Aorta (tissue), 5 donors: ENCODE measurements around the gene BNC2. TPM values are rescaled to one million over a fixed set of nuclear protein-coding genes. Genes with fewer than 3 reads are reported as not detected.

Experiments
- ATAC-seq: fragments of 200-7000 bp; cut with Tn5 transposase; one replicate; pipeline ENCODE4 v1.9.1; 2022; ENCODE audit warnings: moderate library complexity; ENCODE audit not compliant: low FRiP score
- DNase-seq, 2 donors: peaks; one replicate each; pipeline ENCODE4 v3.0.0-alpha.2; 2020
- H3K27ac ChIP-seq, 2 donors: one replicate each; pipeline ENCODE4 v1.5.1; 2013; ENCODE audit warnings: low read length in 2 of 2, mild to moderate bottlenecking in 2 of 2, moderate library complexity in 2 of 2, control low read depth in 1 of 2, inconsistent platforms in 1 of 2, low read depth in 1 of 2
- H3K27me3 ChIP-seq, 2 donors: one replicate each; pipeline ENCODE4 v1.6.1; 2013; ENCODE audit warnings: control low read depth in 1 of 2, low read length in 1 of 2, mild to moderate bottlenecking in 1 of 2, moderate library complexity in 1 of 2; ENCODE audit not compliant: insufficient read depth in 2 of 2, control insufficient read depth in 1 of 2
- H3K36me3 ChIP-seq, 2 donors: one replicate each; pipeline ENCODE4 v1.6.1; 2013; ENCODE audit warnings: control low read depth in 1 of 2, low read length in 1 of 2, mild to moderate bottlenecking in 1 of 2; ENCODE audit not compliant: insufficient read depth in 2 of 2, control insufficient read depth in 1 of 2
- H3K4me1 ChIP-seq, 2 donors: one replicate each; pipeline ENCODE4 v1.6.1; 2013; ENCODE audit warnings: low read length in 2 of 2, control low read depth in 1 of 2, mild to moderate bottlenecking in 1 of 2, moderate library complexity in 1 of 2; ENCODE audit not compliant: insufficient read depth in 2 of 2, control insufficient read depth in 1 of 2
- H3K4me3 ChIP-seq, 2 donors: one replicate each; pipeline ENCODE4 v1.5.1; 2013; ENCODE audit warnings: low read length in 2 of 2, control low read depth in 1 of 2, mild to moderate bottlenecking in 1 of 2
- H3K9me3 ChIP-seq: one replicate; pipeline ENCODE4 v1.6.1; 2013; ENCODE audit warnings: mild to moderate bottlenecking, low read length; ENCODE audit not compliant: control insufficient read depth
- WGBS, 2 donors: extraction: QIAGEN DNeasy Blood & Tissue Kit; methylation state at CpG; one replicate each; pipeline ENCODE4 v1.1.7; 2013; 5-methylcytosine and 5-hydroxymethylcytosine counted together
- intact Hi-C, 2 donors: fragments of 100-400 bp; cut with DNase I; formaldehyde crosslinking; loops; one replicate each; pipeline versions ENCODE4 v1.14.2 to v1.15.0; 2022
- polyA plus RNA-seq, 2 donors: library from polyadenylated mRNA; stranded (reverse); fragments of 200-250 nt; gene quantifications; one replicate each; pipeline ENCODE4 v1.2.3, GENCODE V29; 2013
- total RNA-seq, 2 donors: library from RNA; stranded (reverse); fragmentation: NEBNext Ultra II Directional; extraction: Animal tissue kit (Norgen Biotek cat#: 25700); gene quantifications; one replicate each; pipeline ENCODE4 v1.2.1, GENCODE V29; 2021
- donor health status: healthy with polysubstance abuse.
- donor health status: Bipolar disorder and iron deficiency.
- donor health status: DM: no; HTN: no; CAD: no.
- donor health status: DM: no; HTN: no; CAD: no.
- donor health status: DM: yes; HTN: yes; CAD: no.

Gene BNC2
- total and polyA plus RNA-seq, 4 donors = 0.36 to 69.0 (median 11.5) TPM

DNA sequence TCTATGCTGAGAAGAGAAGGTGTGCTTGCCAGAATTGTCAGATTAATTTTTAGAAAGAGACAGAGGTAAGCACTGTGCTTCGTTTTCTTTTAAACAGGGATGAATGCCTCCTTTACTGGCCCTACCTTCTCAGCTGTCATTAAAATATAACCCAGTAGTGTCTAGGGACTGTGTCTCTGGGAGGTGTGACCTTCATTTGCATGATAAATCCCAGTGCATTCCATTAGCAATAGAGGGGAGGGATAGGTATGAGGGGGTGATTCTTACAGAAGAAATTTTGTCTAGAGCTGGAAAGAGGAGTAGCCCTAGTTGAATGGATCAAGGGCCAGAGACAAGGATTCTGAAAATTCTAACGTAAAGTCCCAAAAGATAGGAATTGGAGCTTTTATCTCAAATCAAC is 351.5 kb downstream of the BNC2 start:
- Histone ChIP-seq H3K9me3 (no peaks in the 10 kb centered on the region), H3K27ac (no peak overlapping the region), H3K4me3 (no peak overlapping the region), H3K36me3 (no peaks in the 10 kb centered on the region), H3K4me1 (peaks cover 1 to 9% of the 10 kb centered on the region in 2 donors), H3K27me3 (no peaks in the 10 kb centered on the region)
- 89 to 90% methylated on average over 2 of the region's 2 CpGs for WGBS, 2 donors
- DNase-seq (no peak), ATAC-seq (no peak)
- intact Hi-C loops = loop anchor here in 1 of 2 donors (10.0 kb wide), 3 partner anchors 66 to 324 kb away; no protein-coding TSS in a partner anchor

DNA sequence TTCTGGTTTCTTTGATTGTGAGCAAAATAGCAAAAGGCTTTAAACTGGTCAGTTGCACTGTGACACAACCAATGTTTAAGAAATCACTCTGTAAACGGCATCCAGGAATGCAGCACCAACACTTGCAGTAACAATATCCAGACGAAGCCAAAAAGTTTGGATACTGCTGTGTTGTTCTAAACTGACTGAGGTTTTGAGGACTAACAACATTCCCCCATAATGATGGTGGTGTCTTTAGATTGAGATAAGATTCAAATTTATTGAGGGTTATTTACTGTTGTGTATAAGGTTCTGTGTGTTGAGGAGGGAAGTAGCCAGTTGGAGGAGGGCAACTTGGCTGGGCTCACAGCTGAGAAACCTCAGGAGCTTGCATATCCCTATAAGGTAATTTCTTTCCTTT is 353.6 kb downstream of the BNC2 start:
- Histone ChIP-seq H3K4me1 (peaks cover 2 to 8% of the 10 kb centered on the region in 2 donors), H3K36me3 (no peaks in the 10 kb centered on the region), H3K27ac (no peak overlapping the region), H3K4me3 (no peak overlapping the region), H3K27me3 (no peaks in the 10 kb centered on the region), H3K9me3 (no peaks in the 10 kb centered on the region)
- 23 to 26% methylated on average over 2 of the region's 2 CpGs for WGBS, 2 donors
- ATAC-seq (no peak), DNase-seq (no peak)
- intact Hi-C loops = loop anchor here in 1 of 2 donors (10.0 kb wide), 3 partner anchors 68 to 322 kb away; no protein-coding TSS in a partner anchor

- no peaks in the 10 kb centered on the region for H3K36me3 ChIP-seq
- intact Hi-C loops = loop anchor here in 1 of 2 donors (10.0 kb wide), 3 partner anchors 69 to 321 kb away; no protein-coding TSS in a partner anchor
- DNase-seq = no peak
- peaks cover 2 to 4% of the 10 kb centered on the region in 2 donors for H3K4me1 ChIP-seq
- no peak overlapping the region for H3K4me3 ChIP-seq
- no peaks in the 10 kb centered on the region for H3K9me3 ChIP-seq
- no peaks in the 10 kb centered on the region for H3K27me3 ChIP-seq
- WGBS, 2 donors = 17 to 19% methylated on average over 4 of the region's 4 CpGs
- peak overlapping the region in 1 of 2 donors; percentile 71 for H3K27ac ChIP-seq
- ATAC-seq = peak; percentile 88
Observed at GRCh38 chr9:16515879-16516301, 354.6 kb downstream of the BNC2 start.

DNA sequence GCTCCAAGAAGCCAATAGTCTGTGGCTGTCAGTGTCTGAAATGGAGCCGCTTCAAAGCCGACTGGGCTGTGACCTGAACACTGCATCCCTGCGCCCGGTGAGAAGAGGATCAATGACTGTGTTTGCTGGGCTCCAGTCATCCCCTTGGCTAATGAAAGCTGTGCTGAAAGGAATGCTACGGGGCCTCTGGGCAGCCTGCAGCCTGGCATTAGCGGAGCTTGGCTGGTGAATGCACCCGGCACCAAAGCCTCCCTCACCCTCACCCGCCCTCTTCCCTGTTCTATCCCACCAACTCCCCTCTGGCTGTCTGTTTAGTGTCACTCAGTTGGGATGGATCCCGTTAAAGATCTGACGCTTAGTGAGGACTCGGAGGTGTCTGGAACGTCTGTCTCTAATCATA is 355.3 kb downstream of the BNC2 start:
- H3K4me3 ChIP-seq = no peak overlapping the region
- peak in 1 of 2 donors; percentile 52 for DNase-seq
- 36 to 39% methylated on average over 12 of the region's 12 CpGs for WGBS, 2 donors
- intact Hi-C loops = loop anchor here in 1 of 2 donors (10.0 kb wide), 3 partner anchors 70 to 320 kb away; no protein-coding TSS in a partner anchor
- H3K4me1 ChIP-seq = peaks cover 2% of the 10 kb centered on the region in 2 donors
- H3K27me3 ChIP-seq = no peaks in the 10 kb centered on the region
- ATAC-seq = no peak
- H3K36me3 ChIP-seq = no peaks in the 10 kb centered on the region
- no peaks in the 10 kb centered on the region for H3K9me3 ChIP-seq
- H3K27ac ChIP-seq = peak overlapping the region in 1 of 2 donors; percentile 40

- Histone ChIP-seq H3K27me3 (no peaks in the 10 kb centered on the region), H3K4me1 (peaks cover 2 to 7% of the 10 kb centered on the region in 2 donors), H3K9me3 (no peaks in the 10 kb centered on the region), H3K36me3 (no peaks in the 10 kb centered on the region), H3K27ac (no peak overlapping the region), H3K4me3 (no peak overlapping the region)
- no peak for DNase-seq
- intact Hi-C loops = loop anchor here in 1 of 2 donors (10.0 kb wide), 3 partner anchors 71 to 319 kb away; no protein-coding TSS in a partner anchor
- no peak for ATAC-seq
- WGBS, 2 donors = 75 to 77% methylated on average over 1 of the region's 1 CpG
Observed at GRCh38 chr9:16514131-16514530, 356.3 kb downstream of the BNC2 start.

GRCh38 chr9:16512281-16512680 is 358.2 kb downstream of the BNC2 start:
- Histone ChIP-seq H3K9me3 (no peaks in the 10 kb centered on the region), H3K27ac (no peak overlapping the region), H3K27me3 (no peaks in the 10 kb centered on the region), H3K4me1 (peaks cover 0 to 7% of the 10 kb centered on the region in 2 donors), H3K36me3 (no peaks in the 10 kb centered on the region), H3K4me3 (no peak overlapping the region)
- intact Hi-C loops = loop anchor here in 1 of 2 donors (10.0 kb wide), 3 partner anchors 73 to 317 kb away; no protein-coding TSS in a partner anchor
- 90 to 95% methylated on average over 4 of the region's 4 CpGs for WGBS, 2 donors
- no peak for DNase-seq
- no peak for ATAC-seq

DNA sequence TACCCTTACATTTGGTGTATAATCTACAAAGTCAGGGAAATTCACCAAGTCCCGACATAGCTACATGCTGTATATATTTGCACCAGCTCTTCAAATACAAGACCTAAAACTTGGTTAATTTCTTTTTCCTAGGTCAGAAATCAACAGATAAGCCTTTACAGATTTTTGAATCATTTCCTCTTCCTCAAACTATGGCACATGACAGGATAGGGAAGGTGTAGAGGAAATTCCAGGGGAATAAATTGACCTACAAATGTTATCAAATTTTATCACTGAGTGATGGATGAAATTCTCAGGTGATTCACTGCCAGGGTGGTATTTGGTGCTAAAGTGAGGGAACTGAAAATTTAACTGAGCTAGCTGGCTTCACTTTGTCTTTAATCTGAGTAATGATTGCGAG is 360.0 kb downstream of the BNC2 start:
- Histone ChIP-seq H3K4me3 (no peak overlapping the region), H3K9me3 (no peaks in the 10 kb centered on the region), H3K27ac (no peak overlapping the region), H3K27me3 (no peaks in the 10 kb centered on the region), H3K4me1 (peaks cover 0 to 7% of the 10 kb centered on the region in 2 donors), H3K36me3 (no peaks in the 10 kb centered on the region)
- DNase-seq (no peak), ATAC-seq (no peak)
- WGBS, 2 donors = 94 to 99% methylated on average over 2 of the region's 2 CpGs
- intact Hi-C loops = loop anchor here in 1 of 2 donors (10.0 kb wide), 3 partner anchors 74 to 316 kb away; no protein-coding TSS in a partner anchor

DNA sequence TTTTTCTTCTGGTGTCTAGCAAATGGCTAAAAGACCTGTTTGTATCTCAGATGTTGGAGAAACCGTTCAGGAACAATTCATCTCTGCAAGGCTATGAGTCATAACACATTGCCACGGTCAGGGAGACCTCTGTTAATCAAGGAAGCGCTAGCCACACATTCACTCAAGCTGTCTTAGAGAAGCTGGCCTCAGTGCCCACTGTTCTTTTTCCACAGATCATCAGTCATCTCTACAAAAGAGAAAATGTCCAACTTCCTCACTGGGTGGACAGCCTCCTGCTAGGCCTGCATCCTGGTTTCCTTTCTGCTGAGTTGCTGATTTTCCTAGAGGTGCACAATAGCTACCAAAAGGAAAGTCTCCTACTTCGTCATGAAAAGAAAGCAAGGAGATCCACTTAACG is 360.5 kb downstream of the BNC2 start:
- no peak overlapping the region for H3K27ac ChIP-seq
- DNase-seq (no peak), ATAC-seq (no peak)
- intact Hi-C loops = loop anchor here in 1 of 2 donors (10.0 kb wide), 3 partner anchors 75 to 315 kb away; no protein-coding TSS in a partner anchor
- WGBS, 2 donors = 50 to 52% methylated on average over 5 of the region's 5 CpGs
- no peaks in the 10 kb centered on the region for H3K9me3 ChIP-seq
- no peaks in the 10 kb centered on the region for H3K27me3 ChIP-seq
- H3K36me3 ChIP-seq = no peaks in the 10 kb centered on the region
- no peak overlapping the region for H3K4me3 ChIP-seq
- peaks cover 0 to 10% of the 10 kb centered on the region in 2 donors for H3K4me1 ChIP-seq

DNA sequence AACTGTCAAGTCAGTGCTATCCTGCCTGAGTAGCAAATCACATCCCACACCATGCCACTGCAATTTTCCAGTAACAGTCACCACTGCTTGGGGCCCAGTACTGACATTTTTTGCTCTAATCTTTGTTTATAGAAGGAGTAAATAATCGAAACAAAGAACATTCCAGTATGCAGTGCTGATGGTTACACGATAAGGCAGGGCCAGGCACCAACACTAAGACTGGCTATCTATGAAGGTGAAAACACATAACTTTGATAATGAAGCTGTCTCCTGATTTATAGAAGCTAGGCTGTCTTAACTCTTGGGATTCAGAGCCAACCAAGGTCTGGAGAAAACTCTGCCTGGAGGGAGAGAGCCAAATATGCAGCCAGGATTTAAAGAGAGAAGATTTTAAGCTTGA is 365.3 kb downstream of the BNC2 start:
- H3K27ac ChIP-seq = peak overlapping the region; percentile 17 to 77

More for the DNA sequence above, 365.3 kb downstream of the BNC2 start:
- no peaks in the 10 kb centered on the region for H3K9me3 ChIP-seq
- DNase-seq = no peak
- intact Hi-C loops = no loop called here
- ATAC-seq = no peak
- H3K4me1 ChIP-seq = peaks cover 0 to 8% of the 10 kb centered on the region in 2 donors
- no peaks in the 10 kb centered on the region for H3K36me3 ChIP-seq
- H3K4me3 ChIP-seq = no peak overlapping the region
- 2 to 5% methylated on average over 2 of the region's 2 CpGs for WGBS, 2 donors
- H3K27me3 ChIP-seq = no peaks in the 10 kb centered on the region
